Karpas-422 (cell line): ENCODE results near the gene ARL5B. TPM values are rescaled to one million over a fixed set of nuclear protein-coding genes. Genes with fewer than 3 reads are reported as not detected.
A peak's percentile ranks its signal among the peaks of the same experiment; 100 is the strongest.

Experiments
- DNase-seq: peaks from one replicate; pipeline ENCODE4 v3.0.0-alpha.2; 2015
- H2AFZ ChIP-seq: fragments of 200-600 bp; sonication (generic); 2 replicates; pipeline ENCODE4 v1.6.1; 2014; ENCODE audit warnings: antibody characterized with exemption, low read length, mixed read lengths
- H3K27ac ChIP-seq: fragments of 200-600 bp; sonication (generic); 2 replicates; pipeline ENCODE4 v1.5.1; 2014; ENCODE audit warnings: mild to moderate bottlenecking, low read length, moderate library complexity
- H3K27me3 ChIP-seq: fragments of 200-600 bp; sonication (generic); 2 replicates; pipeline ENCODE4 v1.6.1; 2014; ENCODE audit warnings: low read length, mixed read lengths
- H3K36me3 ChIP-seq: fragments of 200-600 bp; sonication (generic); 2 replicates; pipeline ENCODE4 v1.6.1; 2014; ENCODE audit warnings: low read length, mixed read lengths; ENCODE audit not compliant: insufficient read depth
- H3K4me1 ChIP-seq: fragments of 200-600 bp; sonication (generic); 2 replicates; pipeline ENCODE4 v1.6.1; 2014; ENCODE audit warnings: mild to moderate bottlenecking, low read length, mixed read lengths
- H3K4me2 ChIP-seq: fragments of 200-600 bp; sonication (generic); 2 replicates; pipeline ENCODE4 v1.6.1; 2014; ENCODE audit warnings: low read length, low read depth, mild to moderate bottlenecking; ENCODE audit not compliant: poor library complexity, severe bottlenecking
- H3K4me3 ChIP-seq: fragments of 200-600 bp; sonication (generic); 2 replicates; pipeline ENCODE4 v1.5.1; 2014; ENCODE audit warnings: mild to moderate bottlenecking, antibody characterized with exemption, low read length, mixed read lengths
- H3K79me2 ChIP-seq: fragments of 200-600 bp; sonication (generic); 2 replicates; pipeline ENCODE4 v1.6.1; 2014; ENCODE audit warnings: mild to moderate bottlenecking, low read length, mixed read lengths
- H3K9ac ChIP-seq: fragments of 200-600 bp; sonication (generic); 2 replicates; pipeline ENCODE4 v1.6.0; 2014; ENCODE audit warnings: low read length
- H3K9me2 ChIP-seq: fragments of 200-600 bp; sonication (generic), shearing (Covaris generic); replicated peaks from 2 replicates; pipeline ENCODE4 v1.6.0; 2014; ENCODE audit warnings: mild to moderate bottlenecking, low read length, moderate library complexity; ENCODE audit not compliant: insufficient read depth
- H3K9me3 ChIP-seq: fragments of 300-700, 200-600 bp; sonication (generic); 2 replicates; pipeline ENCODE4 v1.6.1; 2014; ENCODE audit warnings: low read length, mixed read lengths
- H4K20me1 ChIP-seq: fragments of 200-600 bp; sonication (generic); 2 replicates; pipeline ENCODE4 v1.6.1; 2014; ENCODE audit warnings: mild to moderate bottlenecking, antibody characterized with exemption, low read length, low read depth; ENCODE audit not compliant: insufficient read depth
- total RNA-seq: library from RNA; depleted of rRNA; stranded (reverse); fragments of >200 nt; shearing (Covaris generic); gene quantifications from 2 replicates; pipeline ENCODE4 v1.2.3, GENCODE V29; 2014; ENCODE audit warnings: low replicate concordance

ARL5B gene
- total RNA-seq, 1 experiment from 2014 or later = 22.4 TPM

- H3K4me3 ChIP-seq = peak overlapping the region; percentile 90
- no peaks in the 10 kb centered on the region for H3K36me3 ChIP-seq
- no peak overlapping the region for H3K27ac ChIP-seq
- peak overlapping the region; percentile 95 for H3K9ac ChIP-seq
- H3K27me3 ChIP-seq = no peaks in the 10 kb centered on the region
- no peaks in the 10 kb centered on the region for H3K9me2 ChIP-seq
- peaks cover 3% of the 10 kb centered on the region; the same call in 1 of the 2 replicates for H4K20me1 ChIP-seq
- H3K4me1 ChIP-seq = peaks cover 23% of the 10 kb centered on the region
- H3K9me3 ChIP-seq = no peaks in the 10 kb centered on the region
- peaks cover 83% of the 10 kb centered on the region for H3K79me2 ChIP-seq
- peak overlapping the region; percentile 77 for H3K4me2 ChIP-seq
- no peak for DNase-seq
- no peak overlapping the region for H2AFZ ChIP-seq
Measured at GRCh38 chr10:18660816-18661431, 1.7 kb downstream of the ARL5B start.

DNA sequence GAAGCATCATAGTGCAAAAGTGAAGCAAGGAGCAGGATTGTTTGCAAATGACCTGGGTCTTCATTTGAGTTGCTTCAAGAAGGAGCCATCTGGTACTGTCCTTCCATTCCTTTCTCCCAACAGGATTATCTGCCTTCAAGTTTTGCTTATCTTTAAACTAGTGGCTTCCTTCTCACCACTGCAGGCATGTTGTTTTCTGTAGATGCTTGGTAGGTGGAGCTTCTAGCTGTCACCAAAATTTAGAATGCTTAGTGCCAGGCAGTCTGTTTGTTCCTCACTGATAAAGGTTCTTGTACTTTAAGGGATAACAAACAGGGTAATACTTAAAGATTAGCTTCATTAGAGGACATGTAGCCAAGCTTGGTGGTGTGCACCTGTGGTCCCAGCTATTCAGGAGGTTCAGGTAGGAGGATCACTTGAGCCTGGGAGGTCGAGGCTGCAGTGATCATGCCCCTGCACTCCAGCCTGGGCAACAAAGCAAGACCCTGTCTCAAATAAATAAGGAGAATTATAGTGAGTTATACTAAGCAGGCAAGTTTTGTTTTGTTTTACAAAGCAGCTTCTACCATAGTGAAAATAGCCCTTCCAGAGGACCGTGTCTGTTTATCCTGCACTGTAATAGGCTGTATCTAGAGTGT, 5.7 kb downstream of the ARL5B start:
- Histone ChIP-seq H3K79me2 (peaks cover 93% of the 10 kb centered on the region), H3K4me2 (no peak overlapping the region), H4K20me1 (peaks cover 3% of the 10 kb centered on the region; the same call in 1 of the 2 replicates), H3K4me3 (no peak overlapping the region), H3K9me2 (no peaks in the 10 kb centered on the region), H3K9ac (no peak overlapping the region), H3K36me3 (peaks cover 14% of the 10 kb centered on the region; the same call in 1 of the 2 replicates), H3K4me1 (peaks cover 23% of the 10 kb centered on the region), H3K27me3 (no peaks in the 10 kb centered on the region), H3K27ac (no peak overlapping the region), H2AFZ (no peak overlapping the region), H3K9me3 (no peaks in the 10 kb centered on the region)
- no peak for DNase-seq

GRCh38 chr10:18665815-18666558, 6.8 kb downstream of the ARL5B start:
- H3K27me3 ChIP-seq = no peaks in the 10 kb centered on the region
- no peak overlapping the region for H2AFZ ChIP-seq
- H3K9me2 ChIP-seq = no peaks in the 10 kb centered on the region
- H3K4me1 ChIP-seq = peaks cover 20% of the 10 kb centered on the region
- peaks cover 18% of the 10 kb centered on the region for H3K36me3 ChIP-seq
- no peak for DNase-seq
- no peaks in the 10 kb centered on the region; the same call in 1 of the 2 replicates for H4K20me1 ChIP-seq
- H3K79me2 ChIP-seq = peaks cover 88% of the 10 kb centered on the region
- H3K9ac ChIP-seq = no peak overlapping the region
- H3K9me3 ChIP-seq = no peaks in the 10 kb centered on the region
- no peak overlapping the region for H3K27ac ChIP-seq
- no peak overlapping the region for H3K4me3 ChIP-seq
- H3K4me2 ChIP-seq = no peak overlapping the region

DNA sequence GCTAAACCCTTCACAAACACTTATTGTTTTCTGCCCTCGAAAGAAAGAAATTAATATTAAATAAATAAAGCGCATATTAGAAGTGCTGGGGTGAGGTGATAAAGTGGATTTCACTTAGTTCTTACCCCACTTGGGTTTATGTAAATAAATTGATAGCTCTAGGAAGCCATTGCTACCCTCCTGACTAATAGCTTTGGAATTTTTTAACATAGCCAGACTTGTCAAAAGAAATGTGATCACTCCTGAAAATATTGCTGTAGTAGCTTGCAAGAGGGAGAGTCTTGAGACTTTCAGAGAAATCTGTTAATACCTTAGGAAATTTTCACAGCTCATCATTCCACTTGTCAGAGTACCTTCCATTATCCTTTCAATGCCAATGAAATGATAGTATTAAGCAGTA, 7.6 kb downstream of the ARL5B start:
- Histone ChIP-seq H3K4me2 (no peak overlapping the region), H2AFZ (no peak overlapping the region), H3K9ac (no peak overlapping the region), H4K20me1 (no peaks in the 10 kb centered on the region; the same call in 1 of the 2 replicates), H3K9me2 (no peaks in the 10 kb centered on the region), H3K27me3 (no peaks in the 10 kb centered on the region), H3K9me3 (no peaks in the 10 kb centered on the region), H3K27ac (no peak overlapping the region), H3K4me1 (peaks cover 12% of the 10 kb centered on the region), H3K4me3 (no peak overlapping the region), H3K79me2 (peaks cover 87% of the 10 kb centered on the region), H3K36me3 (peaks cover 18% of the 10 kb centered on the region)
- DNase-seq = no peak

DNA sequence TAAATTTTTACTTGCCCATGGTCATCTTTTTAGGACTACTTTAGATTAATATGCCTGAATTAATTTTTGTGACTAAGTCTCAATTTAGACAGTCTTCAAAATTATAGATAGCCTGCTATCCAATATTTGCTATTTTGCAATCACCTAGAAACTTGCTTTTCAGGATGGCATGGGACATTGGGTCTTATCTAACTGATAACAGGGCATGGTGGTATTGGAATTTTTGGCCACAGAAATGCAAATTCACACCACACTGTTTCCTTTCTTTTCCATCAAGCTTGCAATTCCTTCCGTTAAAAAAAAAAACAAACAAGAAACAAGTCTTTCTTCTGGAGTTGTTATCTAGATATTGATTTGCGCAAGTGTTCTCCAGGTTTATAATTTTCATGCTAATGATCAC, 8.8 kb downstream of the ARL5B start:
- no peaks in the 10 kb centered on the region; the same call in 1 of the 2 replicates for H4K20me1 ChIP-seq
- no peaks in the 10 kb centered on the region for H3K9me2 ChIP-seq
- H2AFZ ChIP-seq = no peak overlapping the region
- no peaks in the 10 kb centered on the region for H3K9me3 ChIP-seq
- peaks cover 6% of the 10 kb centered on the region for H3K4me1 ChIP-seq
- no peak overlapping the region for H3K27ac ChIP-seq
- H3K4me3 ChIP-seq = no peak overlapping the region
- H3K36me3 ChIP-seq = peaks cover 24% of the 10 kb centered on the region
- no peak overlapping the region for H3K4me2 ChIP-seq
- no peak for DNase-seq
- peaks cover 85% of the 10 kb centered on the region for H3K79me2 ChIP-seq
- no peaks in the 10 kb centered on the region for H3K27me3 ChIP-seq
- no peak overlapping the region for H3K9ac ChIP-seq

- H3K9ac ChIP-seq = no peak overlapping the region
Measured at GRCh38 chr10:18675086-18675801, 16.0 kb downstream of the ARL5B start.

GRCh38 chr10:18680754-18681153, 21.5 kb downstream of the ARL5B start:
- H2AFZ ChIP-seq = no peak overlapping the region

More at GRCh38 chr10:18675086-18675801, 16.0 kb downstream of the ARL5B start:
- Histone ChIP-seq H3K4me3 (no peak overlapping the region), H3K9me3 (no peaks in the 10 kb centered on the region), H3K27me3 (no peaks in the 10 kb centered on the region), H3K4me1 (peaks cover 18% of the 10 kb centered on the region), H2AFZ (no peak overlapping the region), H4K20me1 (no peaks in the 10 kb centered on the region), H3K36me3 (peaks cover 43% of the 10 kb centered on the region), H3K27ac (no peak overlapping the region), H3K9me2 (no peaks in the 10 kb centered on the region), H3K79me2 (peaks cover 27% of the 10 kb centered on the region), H3K4me2 (no peak overlapping the region)
- no peak for DNase-seq

More at GRCh38 chr10:18680754-18681153, 21.5 kb downstream of the ARL5B start:
- Histone ChIP-seq H3K9me2 (no peaks in the 10 kb centered on the region), H3K79me2 (no peaks in the 10 kb centered on the region), H3K4me2 (no peak overlapping the region), H3K9ac (no peak overlapping the region), H4K20me1 (0 out of 2 replicates have a peak, but pooled peaks cover 5% of the 10 kb centered on the region), H3K27ac (no peak overlapping the region), H3K4me3 (no peak overlapping the region), H3K36me3 (peaks cover 21% of the 10 kb centered on the region; the same call in 1 of the 2 replicates), H3K27me3 (no peaks in the 10 kb centered on the region), H3K9me3 (no peaks in the 10 kb centered on the region), H3K4me1 (peaks cover 22% of the 10 kb centered on the region)
- DNase-seq = no peak
